ENCODE results near the gene GFPT2.

GFPT2 gene

DNA sequence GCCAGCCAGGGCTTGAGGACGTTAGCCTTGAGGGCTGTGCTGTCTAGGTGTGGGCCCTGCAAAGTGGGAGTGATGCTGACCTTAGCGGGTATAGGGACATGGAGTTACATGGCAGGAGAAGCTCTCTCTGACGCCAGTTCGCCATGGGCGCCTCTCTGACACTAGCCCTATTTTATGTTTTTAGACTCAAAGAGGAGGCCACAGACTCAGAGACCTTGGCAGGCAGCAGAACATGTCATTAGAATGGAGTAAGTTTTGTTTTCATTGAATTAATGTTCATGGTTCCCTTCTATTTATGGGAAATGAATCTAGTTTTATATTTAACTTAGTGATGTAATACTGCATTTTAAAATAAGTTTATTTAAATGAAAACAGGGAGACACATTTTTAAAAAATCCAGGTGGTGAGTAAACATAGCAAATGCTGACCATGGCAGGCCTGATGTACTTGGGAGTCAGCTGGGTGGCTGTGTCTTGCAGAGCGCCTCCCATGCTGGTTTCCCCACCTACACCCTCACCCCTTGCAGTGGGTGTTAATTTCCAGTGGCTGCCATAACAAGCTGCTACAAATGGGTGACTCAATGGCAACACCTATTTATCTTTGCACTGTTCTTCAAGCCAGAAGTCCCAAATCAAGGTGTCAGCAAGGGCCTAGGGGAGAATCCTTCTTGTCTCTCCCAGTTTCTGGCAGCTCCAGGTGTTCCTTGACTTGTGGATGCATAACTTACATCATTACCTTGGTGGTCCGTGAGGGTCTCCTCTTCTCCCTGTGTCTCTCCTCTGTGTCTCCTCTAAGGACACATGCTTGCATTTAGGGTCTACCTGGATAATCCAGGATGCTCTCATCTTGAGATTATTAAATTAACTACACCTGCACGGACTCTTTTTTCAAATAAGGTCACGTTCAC lies 25.6 kb upstream of the GFPT2 start:
- DNase-seq = no peak

DNA sequence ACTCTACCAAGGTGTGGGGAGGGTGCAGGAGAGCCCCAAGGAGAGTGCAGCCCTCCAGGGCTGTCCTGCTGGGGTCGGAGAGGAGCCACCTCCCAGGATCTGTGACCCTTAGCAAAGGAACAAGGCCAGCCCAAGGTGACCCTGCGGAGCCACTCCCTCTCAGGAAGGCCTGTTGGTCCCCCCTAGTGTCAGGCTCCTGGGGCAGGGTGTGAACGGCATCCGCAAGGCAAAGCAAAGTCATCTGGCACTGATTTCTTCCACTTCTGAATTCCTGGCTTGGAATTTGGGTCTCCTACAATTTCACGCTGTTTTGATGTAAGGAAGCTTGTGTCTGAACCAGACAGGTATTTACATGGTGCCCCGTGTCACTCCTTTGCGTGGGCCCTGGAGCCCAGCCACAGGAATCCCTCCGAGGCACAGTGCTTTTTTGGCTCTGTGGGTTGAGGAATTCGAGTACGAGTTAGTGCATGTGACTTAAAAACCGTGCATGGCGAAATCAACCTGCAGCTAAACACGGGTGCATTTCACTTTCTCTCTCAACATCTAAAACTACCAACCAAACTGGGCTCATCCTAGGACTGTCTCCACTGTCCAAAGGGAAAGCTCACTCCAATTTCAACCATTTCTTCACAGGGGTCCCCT lies 24.5 kb upstream of the GFPT2 start:
- DNase-seq = no peak

DNA sequence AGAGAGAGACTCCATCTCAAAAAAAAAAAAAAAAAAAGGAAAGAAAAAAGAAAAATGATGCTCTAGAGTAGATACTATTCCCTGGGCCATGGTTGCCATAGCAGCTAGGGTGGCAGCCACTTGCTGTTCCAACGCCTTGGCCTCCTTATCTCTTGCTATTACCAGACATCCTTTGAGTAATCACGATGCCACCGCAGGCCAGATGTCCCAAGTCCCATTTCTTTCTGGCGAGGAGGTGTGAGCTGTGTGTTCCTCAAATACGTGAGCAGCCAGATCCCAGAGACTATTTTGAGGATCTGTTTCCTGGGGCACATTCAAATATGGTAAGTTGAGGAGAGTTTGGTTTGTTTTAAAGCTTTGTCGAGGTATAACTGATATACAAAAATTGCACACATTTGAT lies 23.4 kb upstream of the GFPT2 start:
- no peak for DNase-seq

DNA sequence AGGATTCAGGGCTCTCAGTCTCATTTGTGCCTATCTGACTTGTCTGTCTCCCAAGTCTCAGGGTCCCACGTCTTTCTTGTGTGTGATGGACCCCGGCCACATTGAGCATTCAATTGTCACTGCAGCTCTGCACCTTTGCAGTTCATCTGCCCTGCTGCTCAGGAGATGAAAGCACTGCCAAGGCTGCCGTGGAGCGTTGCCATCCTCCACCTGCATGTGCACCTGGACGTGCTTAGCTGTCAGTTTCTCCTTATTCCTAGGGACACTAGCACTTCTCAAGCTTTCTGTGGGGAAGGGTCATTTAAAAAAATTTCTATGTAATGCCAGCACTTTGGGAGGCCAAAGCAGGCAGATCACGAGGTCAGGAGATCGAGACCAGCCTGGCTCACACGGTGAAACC lies 22.8 kb upstream of the GFPT2 start:
- DNase-seq = no peak

DNA sequence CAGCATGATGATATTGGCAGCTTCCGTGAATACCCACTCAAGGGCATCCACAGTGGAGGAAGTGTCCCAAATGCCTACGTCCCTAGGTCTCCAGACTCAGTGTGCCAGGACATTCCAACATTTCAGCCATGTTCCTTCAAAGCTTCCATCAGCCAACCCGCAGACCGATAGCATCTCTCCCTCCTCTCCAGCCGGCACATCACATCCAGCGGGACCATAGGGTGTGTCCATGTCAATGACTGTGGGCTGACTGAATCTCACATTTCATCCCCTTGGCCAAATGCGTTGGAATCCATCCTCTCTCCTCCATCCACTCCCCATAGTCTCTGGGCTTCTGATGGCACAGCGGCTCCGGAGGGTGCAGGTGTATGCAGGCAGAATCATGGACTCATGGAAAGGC lies 22.2 kb upstream of the GFPT2 start:
- no peak for DNase-seq

DNA sequence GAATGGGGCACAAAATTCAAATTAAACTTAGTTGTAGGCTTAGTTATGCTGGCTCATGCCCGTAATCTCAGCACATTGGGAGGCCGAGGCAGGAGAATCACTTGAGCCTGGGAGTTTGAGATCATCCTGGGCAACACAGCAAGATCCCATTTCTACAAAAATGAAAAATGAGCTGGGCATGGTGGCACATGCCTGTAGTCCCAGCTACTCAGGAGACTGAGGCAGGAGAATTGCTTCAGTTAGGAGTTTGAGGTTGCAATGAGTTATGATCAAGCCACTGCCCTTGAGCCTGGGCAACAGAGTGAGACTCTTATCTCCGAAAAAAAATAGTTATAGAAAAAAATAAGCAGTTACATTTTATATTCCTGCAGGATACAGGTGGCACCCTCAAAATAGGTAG lies 20.7 kb upstream of the GFPT2 start:
- no peak for DNase-seq

DNA sequence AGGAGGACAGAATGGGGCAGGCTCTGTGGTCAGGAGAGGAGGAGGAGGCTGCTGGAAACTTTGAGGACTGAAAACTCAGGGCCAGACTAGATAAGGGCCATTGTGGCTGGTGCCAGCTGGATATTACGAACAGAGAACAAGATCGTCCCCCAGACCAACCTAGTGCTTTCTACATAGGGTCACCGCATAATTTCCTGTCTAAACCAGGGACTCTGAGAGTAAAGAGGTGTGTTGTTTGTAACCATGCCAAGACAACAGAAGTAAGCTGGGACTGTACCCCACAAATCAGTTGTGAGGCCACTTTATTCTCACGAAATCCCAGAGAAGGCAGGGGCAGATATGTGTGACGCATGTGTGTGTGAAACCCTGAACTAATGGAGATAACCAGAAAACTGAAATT lies 20.3 kb upstream of the GFPT2 start:
- no peak for DNase-seq

DNA sequence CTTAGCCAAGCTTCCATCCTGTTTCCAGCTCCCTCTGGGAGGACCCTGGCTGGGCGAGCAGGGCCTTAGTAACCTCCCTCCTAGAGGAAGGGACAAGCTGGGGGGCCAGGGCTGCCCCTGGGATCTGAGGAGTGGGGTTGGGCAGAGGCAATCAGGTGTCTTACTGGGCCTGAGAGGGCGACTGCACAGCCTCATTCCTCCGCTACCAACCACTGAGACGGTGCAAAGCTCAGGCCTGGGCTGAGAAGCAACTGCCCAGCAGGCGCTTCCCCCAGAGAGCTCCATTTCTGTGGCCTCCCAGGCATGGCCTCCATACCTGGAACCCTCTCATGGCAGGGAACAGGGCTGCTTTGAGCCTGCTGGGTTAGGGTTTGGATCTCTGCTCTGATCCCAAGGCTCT lies 18.8 kb upstream of the GFPT2 start:
- DNase-seq = no peak

DNA sequence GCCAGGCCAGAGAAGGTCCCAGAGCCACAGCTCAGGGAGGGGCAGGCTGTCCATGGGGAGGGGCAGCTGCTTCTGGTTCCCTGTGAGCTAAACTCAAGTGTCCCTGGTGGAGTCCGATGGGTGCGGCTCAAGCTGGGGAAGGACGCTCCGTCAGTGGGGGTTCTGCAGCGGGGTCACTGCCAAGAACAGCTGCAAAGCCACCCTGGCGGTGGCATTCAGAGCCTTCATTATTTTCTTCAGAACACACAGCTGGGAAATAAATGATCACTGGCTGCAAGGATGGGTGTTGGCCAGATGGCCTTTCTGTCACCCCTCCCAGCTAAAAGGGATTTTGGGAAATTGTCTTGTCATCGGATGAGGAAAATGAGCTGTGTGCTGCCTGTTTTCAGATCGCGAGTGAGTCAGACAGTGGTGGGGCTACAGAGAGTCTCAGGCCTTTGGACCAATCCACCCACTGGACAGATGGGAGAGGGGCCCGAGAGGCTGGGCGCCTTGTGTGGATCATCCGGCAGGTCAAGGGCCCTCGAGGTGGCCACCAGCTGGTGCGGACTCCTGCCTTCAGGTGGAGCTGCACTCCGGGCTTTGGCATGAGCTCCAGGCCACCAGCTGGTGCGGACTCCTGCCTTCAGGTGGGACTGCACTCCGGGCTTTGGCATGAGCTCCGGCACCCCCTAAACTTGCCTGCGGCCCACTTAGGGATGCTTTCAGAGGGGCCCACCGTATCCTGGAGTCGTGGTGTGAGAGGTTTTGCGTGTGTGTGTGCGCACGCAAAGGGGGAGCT lies 17.9 kb upstream of the GFPT2 start:
- no peak for DNase-seq

DNA sequence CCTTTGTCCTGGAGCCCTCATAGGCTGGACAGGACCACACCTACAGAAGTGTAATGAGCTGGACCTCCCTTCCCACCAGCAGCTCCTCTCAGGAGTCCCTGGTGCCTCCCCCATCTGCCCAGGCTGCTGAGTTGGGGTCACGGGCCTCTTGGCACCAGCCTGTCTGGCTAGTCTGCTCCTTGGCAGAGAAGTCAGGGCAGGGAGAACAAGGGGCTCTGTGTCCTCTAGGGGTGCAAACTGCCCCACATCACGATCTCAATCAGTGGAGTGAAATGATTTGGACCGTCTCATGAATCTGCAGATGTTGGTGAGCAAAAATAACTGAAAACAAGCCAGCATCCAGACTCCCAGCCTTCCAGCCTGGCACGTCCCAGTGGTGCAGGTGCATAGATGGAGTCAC lies 14.9 kb upstream of the GFPT2 start:
- no peak for DNase-seq

DNA sequence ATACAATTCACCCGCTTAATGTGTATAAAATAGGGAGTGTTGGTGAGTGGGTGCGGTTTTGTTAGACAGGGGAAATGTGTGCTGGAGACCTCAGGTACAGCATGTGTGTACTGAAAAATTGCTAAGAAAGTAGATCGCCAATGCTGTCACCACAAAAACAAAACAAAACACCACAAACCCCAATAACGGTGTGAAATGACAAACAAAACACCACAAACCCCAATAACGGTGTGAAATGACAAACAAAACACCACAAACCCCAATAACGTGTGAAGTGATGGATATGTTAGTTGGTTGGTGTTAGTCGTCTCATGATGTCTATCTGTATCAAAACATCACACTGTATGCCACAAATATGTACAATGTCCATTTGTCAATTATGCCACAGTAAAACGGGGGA lies 14.2 kb upstream of the GFPT2 start:
- no peak for DNase-seq

DNA sequence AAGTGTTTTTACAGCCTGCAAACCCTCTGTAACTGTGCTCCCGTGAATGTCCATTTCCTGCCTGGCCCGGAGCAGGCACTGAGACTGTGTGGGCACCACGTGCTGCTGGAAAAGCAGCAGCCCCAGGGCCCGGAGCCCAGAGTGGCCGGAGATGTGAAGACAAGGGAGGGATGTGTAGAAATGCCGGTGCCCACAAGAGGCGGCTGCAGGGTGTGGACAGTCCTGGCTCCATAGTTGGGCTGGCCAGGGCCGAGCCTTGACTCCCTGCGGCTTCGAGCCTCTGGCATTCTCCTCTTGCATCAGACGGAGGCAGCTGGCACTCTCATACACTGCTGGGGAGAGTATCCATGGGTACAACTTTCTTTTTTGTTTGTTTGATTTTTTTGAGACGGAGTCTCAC lies 13.2 kb upstream of the GFPT2 start:
- no peak for DNase-seq

DNA sequence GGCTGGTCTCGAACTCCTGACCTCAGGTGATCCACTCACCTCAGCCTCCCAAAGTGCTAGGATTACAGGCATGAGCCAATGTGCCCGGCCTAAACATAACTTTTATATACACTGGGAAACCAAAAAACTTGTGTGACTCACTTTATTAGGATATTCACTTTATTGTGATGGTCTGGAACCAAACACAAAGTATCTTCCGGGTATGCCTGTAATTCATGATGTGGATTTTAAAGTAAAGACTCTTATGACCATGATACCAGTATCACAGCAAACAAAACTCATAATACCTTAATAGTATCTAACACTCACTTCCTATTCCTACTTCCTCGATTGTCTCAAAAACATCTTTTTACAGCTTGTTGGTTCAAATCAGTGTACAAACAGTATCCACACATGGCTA lies 12.7 kb upstream of the GFPT2 start:
- no peak for DNase-seq

DNA sequence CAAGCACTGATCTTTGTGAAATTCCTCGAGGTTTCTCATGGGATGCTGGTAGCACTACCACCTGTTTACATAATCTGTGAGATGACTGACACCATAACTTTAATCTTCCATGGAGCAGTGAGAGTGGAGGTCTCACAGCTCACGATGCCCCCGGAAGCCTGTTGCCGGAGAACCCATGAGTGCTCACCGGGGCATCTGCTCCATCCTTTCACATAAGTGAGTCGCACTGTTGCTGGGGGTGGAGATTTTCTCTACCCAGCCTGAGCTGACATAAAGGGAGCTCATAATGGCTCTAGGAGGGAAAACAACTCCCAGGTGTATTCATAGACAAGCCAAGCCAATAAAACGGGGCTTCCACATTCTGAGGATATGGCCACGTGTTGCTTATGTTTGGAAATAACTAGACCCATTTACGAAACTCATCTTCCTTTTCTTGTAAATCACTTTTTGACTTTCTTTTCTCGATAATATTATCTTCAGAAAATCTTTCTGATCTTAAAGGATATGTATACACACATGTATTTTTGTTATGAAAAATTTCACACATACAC lies 11.2 kb upstream of the GFPT2 start:
- DNase-seq = no peak

DNA sequence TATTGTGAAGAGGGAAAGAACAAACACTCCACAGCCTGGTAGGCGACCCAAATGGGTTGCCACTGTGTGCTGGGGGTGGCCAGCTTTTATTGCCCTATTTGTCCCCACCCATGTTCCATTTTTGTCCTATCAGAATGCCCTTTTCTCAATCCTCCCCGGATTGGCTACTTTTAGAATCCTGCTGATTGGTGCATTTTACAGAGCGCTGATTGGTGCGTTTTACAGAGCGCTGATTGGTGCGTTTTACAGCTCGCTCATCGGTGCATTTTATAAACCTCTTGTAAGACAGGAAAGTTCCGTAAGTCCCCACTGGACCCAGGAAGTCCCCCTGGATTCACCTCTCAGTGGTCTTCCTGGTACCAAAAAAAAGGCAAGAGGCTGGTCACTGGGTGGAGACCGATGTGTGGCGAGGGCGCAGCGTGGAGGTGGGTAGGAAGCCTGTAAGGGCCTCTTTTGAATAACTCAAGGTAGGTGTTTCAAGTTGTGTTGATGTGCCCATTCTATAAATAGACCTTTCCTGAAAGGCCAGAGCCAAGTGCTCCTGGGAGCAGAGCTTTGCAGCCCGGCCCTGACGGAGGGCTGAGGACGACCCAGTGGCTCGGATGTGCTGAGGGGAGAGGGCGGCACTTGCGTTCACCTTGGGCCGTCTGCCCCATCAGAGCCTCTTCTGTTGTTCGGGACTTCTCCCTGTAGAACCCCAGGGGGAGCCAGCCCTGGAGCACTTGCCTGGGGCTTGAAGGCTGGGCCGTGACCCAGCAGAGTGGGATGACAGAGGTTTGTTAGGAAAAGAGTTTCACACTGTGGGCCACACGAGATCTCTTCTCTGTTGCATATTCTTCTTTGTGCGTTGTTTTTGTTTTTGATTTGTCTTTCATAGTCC lies 7.2 kb upstream of the GFPT2 start:
- DNase-seq = no peak

DNA sequence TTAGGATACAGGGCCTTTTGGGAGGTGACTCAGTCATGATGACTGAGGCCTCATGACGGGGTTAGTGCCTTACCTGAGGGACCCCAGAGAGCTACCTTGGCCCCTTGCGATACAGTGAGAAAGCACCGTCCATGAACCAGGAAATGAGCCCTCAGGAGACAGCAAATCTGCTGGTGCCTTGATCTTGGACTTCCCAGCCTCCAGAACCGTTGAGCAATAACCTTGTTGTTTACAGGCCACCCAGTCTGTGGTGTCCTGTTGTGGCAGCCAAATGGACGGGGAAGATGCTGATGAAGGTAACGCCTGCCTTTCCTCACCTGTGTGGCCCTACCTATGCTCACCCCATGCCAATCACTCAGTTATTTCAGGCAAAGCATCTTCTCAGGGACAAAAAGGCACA lies 5.6 kb upstream of the GFPT2 start:
- no peak for DNase-seq

DNA sequence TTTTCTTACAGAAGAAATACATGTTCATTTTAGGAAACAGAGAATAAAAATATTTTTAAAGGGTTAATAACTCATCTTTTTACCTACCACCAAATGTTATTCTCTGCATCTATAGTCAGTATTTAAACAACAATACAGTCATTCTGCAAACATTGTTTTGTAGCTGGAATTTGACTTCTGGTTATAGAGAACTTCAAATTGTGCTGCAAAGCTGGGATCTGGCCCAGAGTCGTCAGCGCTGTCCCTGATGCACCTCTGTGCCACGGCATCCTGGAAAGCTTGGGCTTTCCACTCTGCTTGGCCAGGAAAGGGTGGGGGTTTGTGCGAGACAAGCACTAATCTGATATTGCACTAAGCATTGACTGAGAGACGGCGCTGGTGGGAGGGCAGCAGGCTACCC lies 5.0 kb upstream of the GFPT2 start:
- DNase-seq = no peak

DNA sequence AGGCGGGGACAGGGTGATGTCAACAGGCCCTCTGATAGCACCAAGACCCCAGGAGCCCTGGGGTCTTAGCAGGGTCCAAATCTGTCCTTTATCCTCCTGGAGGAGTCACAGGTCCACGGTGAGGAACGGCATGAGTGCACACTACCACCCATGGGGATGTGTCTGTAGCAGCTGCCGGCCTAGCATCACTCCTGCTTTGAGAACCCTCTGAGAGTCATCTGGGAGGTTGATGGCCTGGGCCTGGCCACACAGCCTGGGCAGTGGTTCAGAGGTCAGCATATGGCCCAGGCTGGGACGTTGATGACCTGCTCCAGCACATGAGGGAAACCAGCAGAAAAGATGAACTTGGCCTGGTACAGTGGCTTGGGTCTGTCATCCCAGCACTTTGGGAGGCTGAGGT lies 1.8 kb upstream of the GFPT2 start:
- DNase-seq = no peak

DNA sequence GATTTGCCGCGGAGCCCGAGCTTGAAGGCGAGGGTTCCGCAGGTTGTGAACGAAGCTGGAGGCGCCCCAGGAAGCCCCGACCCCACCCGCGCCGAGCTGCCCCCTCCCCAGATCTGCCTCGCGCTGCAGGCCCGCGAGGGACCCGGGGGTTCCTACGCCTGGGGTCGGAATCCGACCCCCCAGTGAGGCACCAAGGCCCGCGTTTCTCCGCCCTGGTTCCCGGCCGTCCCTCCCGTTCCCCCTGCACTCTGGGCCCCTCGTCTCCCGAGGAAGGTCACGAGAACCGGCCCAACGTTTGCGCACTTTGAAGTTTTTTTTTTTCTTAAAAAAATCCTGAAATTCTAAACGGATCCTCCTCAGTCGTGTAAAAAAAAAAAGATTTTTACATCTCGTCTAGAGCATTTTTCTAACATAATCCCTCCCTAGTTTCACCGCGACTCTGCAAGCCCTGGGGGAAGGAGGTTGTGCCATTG lies 880 bp upstream of the GFPT2 start:
- no peak for DNase-seq

DNA sequence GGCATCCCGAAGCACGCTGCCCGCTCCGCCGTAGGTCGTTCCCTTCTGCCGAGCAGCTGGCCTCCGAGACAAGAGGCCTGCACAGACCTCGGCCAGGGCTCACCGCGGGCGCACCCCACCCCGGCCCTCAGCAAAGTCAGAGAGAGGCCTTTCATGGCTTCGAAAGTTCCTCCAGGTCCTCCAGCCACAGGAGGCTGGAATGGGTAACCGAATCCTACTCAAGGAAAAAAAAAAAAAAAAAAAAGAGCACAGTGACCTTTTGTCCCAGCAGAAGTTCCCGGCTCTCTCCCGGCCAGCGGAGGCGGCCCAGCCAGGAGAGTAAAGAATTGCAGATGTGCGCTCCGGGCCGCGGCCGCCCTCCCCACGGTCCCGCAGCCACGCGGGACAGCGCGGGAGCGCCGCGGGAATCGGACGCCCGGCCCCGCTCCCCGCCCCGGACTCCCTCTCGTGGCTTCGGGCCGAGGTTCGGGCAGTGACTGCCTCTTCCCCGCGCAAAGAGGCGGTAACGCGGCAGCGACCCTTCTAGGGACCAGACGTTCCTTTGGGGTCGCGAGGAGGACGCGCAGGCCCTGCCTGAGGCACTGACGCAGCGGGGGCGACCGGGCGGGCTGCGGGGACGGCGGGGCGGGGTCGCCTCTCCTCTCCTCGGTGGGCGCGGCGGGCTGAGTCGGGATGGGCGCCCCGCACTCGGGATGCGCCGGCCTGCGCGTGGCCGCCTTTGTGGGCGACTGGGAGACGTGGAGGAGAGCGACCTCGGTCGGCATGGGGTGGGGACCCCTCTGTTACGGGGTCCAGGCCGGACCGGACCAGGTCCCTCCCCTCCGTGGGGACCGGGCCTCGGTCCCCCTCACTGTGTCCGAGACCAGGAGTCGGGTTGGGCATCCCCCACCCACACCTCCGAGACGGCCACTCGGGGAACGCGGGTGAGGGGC lies 754 bp downstream of the GFPT2 start:
- no peak for DNase-seq
